Measurements from ENCODE around the gene HTR3D. TPM values are rescaled to one million over a fixed set of nuclear protein-coding genes. Genes with fewer than 3 reads are reported as not detected.
"Not testable (repeated sequence)": the region's sequence is repeated elsewhere in the genome, so short reads cannot be mapped to it uniquely, and the experiment has no call there.

The HTR3D gene
- total RNA-seq, 6 experiments from 2014 or later = not detected

GRCh38 chr3:184017672-184018423 lies 13.7 kb upstream of the HTR3D start, which contains the start of gene ABCC5:
Gene ABCC5, minus strand, starts transcription at chr3:184017884. Its CDS starts 3,492 bp downstream, at chr3:184014392.
- Mint-ChIP-seq H3K4me1 (ENCODE audit: low read depth) (peaks cover 34% of the 10 kb centered on the region), H3K4me3 (peak within 1 kb of the TSS; percentile 99), H3K27me3 (ENCODE audit: insufficient read depth) (peaks cover 13% of the 10 kb centered on the region), H3K27ac (peak within 1 kb of the TSS; percentile 80), H3K36me3 (ENCODE audit: low read depth) (peaks cover under 1% of the 10 kb centered on the region; the same call in 1 of the 2 replicates), H3K9me3 (no peaks in the 10 kb centered on the region)
- DNase-seq = peak; percentile 90
- peak; percentile 72 for TF ChIP-seq CTCF (IDR thresholded peaks at IDR 0.05)

- peak overlapping the region; percentile 99 for H3K4me3 Mint-ChIP-seq
- no peak for DNase-seq
- peak overlapping the region; percentile 80 for H3K27ac Mint-ChIP-seq
- peaks cover 34% of the 10 kb centered on the region for H3K4me1 Mint-ChIP-seq (ENCODE audit: low read depth)
- no peaks in the 10 kb centered on the region for H3K36me3 Mint-ChIP-seq (ENCODE audit: low read depth)
- TF ChIP-seq CTCF (IDR thresholded peaks at IDR 0.05) = no peak
- H3K9me3 Mint-ChIP-seq = no peaks in the 10 kb centered on the region
- H3K27me3 Mint-ChIP-seq (ENCODE audit: insufficient read depth) = peaks cover 13% of the 10 kb centered on the region
Observed at GRCh38 chr3:184018424-184018973, 13.0 kb upstream of the HTR3D start.

GRCh38 chr3:184022323-184022722 lies 9.2 kb upstream of the HTR3D start:
- DNase-seq = no peak
- peaks cover 26% of the 10 kb centered on the region for H3K27me3 Mint-ChIP-seq (ENCODE audit: insufficient read depth)
- no peak for TF ChIP-seq CTCF (IDR thresholded peaks at IDR 0.05)
- H3K4me3 Mint-ChIP-seq = no peak overlapping the region
- peaks cover 7% of the 10 kb centered on the region for H3K4me1 Mint-ChIP-seq (ENCODE audit: low read depth)
- H3K36me3 Mint-ChIP-seq (ENCODE audit: low read depth) = no peaks in the 10 kb centered on the region
- H3K27ac Mint-ChIP-seq = no peak overlapping the region
- no peaks in the 10 kb centered on the region for H3K9me3 Mint-ChIP-seq

- peaks cover 23% of the 10 kb centered on the region for H3K27me3 Mint-ChIP-seq (ENCODE audit: insufficient read depth)
- H3K4me1 Mint-ChIP-seq (ENCODE audit: low read depth); H3K36me3 Mint-ChIP-seq (ENCODE audit: low read depth); H3K4me3 Mint-ChIP-seq; DNase-seq; H3K27ac Mint-ChIP-seq; H3K9me3 Mint-ChIP-seq: not testable (repeated sequence)
Observed at GRCh38 chr3:184025256-184025655, 6.3 kb upstream of the HTR3D start.

- not testable (repeated sequence) for H3K4me3 Mint-ChIP-seq; H3K9me3 Mint-ChIP-seq; H3K4me1 Mint-ChIP-seq (ENCODE audit: low read depth); DNase-seq; H3K36me3 Mint-ChIP-seq (ENCODE audit: low read depth); H3K27ac Mint-ChIP-seq
- peaks cover 19% of the 10 kb centered on the region for H3K27me3 Mint-ChIP-seq (ENCODE audit: insufficient read depth)
Observed at GRCh38 chr3:184028275-184028890, 3.2 kb upstream of the HTR3D start.

- no peak overlapping the region for H3K27ac Mint-ChIP-seq
- H3K36me3 Mint-ChIP-seq (ENCODE audit: low read depth) = no peaks in the 10 kb centered on the region
- DNase-seq = no peak
- TF ChIP-seq CTCF (IDR thresholded peaks at IDR 0.05) = no peak
- peaks cover 15% of the 10 kb centered on the region for H3K27me3 Mint-ChIP-seq (ENCODE audit: insufficient read depth)
- H3K4me3 Mint-ChIP-seq = no peak overlapping the region
- H3K4me1 Mint-ChIP-seq (ENCODE audit: low read depth) = no peaks in the 10 kb centered on the region
- H3K9me3 Mint-ChIP-seq = no peaks in the 10 kb centered on the region
Observed at GRCh38 chr3:184029443-184029842, 2.1 kb upstream of the HTR3D start.

Data from HFFc6 (cell line).